GM23338 (cell line): Measurements from ENCODE around the gene UBE2Z. TPM values are rescaled to one million over a fixed set of nuclear protein-coding genes. Genes with fewer than 3 reads are reported as not detected.

Experiments used
- ATAC-seq: fragments of 200-7000 bp; cut with Tn5 transposase; 3 replicates; pipeline ENCODE4 v1.9.1; 2020
- DNase-seq: peaks from one replicate; pipeline ENCODE4 v3.0.0-alpha.2; 2015; ENCODE audit warnings: low spot score
- H2AFZ ChIP-seq: fragments of 200-600 bp; sonication (generic); 2 replicates; pipeline ENCODE4 v1.8.0; 2016; ENCODE audit warnings: antibody characterized with exemption, mild to moderate bottlenecking, moderate library complexity
- H3F3A ChIP-seq: fragments of 200-600 bp; sonication (generic); replicated peaks from 2 replicates; pipeline ENCODE4 v1.8.0; 2017; ENCODE audit warnings: antibody characterized with exemption, mixed run types, low read depth
- H3K27ac ChIP-seq: fragments of 200-600 bp; sonication (generic); 2 replicates; pipeline ENCODE4 v1.6.1; 2016; ENCODE audit warnings: low read depth
- H3K27me3 ChIP-seq: fragments of 200-600 bp; sonication (generic); 2 replicates; pipeline ENCODE4 v1.8.0; 2016; ENCODE audit warnings: mild to moderate bottlenecking, mixed run types, moderate library complexity; ENCODE audit not compliant: insufficient read depth
- H3K36me3 ChIP-seq: fragments of 200-600 bp; sonication (generic); 2 replicates; pipeline ENCODE4 v1.8.0; 2016; ENCODE audit warnings: mild to moderate bottlenecking; ENCODE audit not compliant: insufficient read depth
- H3K4me1 ChIP-seq: fragments of 200-600 bp; sonication (generic); 2 replicates; pipeline ENCODE4 v1.8.0; 2016; ENCODE audit warnings: mild to moderate bottlenecking, moderate library complexity; ENCODE audit not compliant: insufficient read depth
- H3K4me2 ChIP-seq: fragments of 200-600 bp; sonication (generic); 2 replicates; pipeline ENCODE4 v1.7.1; 2017; ENCODE audit warnings: mixed run types
- H3K4me3 ChIP-seq: fragments of 200-600 bp; sonication (generic); 2 replicates; pipeline ENCODE4 v1.6.1; 2016; ENCODE audit warnings: mixed run types
- H3K79me2 ChIP-seq: fragments of 200-600 bp; sonication (generic); replicated peaks from 2 replicates; pipeline ENCODE4 v1.8.0; 2017; ENCODE audit warnings: mild to moderate bottlenecking; ENCODE audit not compliant: insufficient read depth
- H3K9me2 ChIP-seq: fragments of 200-600 bp; sonication (generic); 2 replicates; pipeline ENCODE4 v1.8.0; 2017; ENCODE audit not compliant: insufficient read depth
- H4K20me1 ChIP-seq: fragments of 200-600 bp; sonication (generic); replicated peaks from 2 replicates; pipeline ENCODE4 v1.8.0; 2017; ENCODE audit warnings: mild to moderate bottlenecking; ENCODE audit not compliant: insufficient read depth
- H3K27ac Mint-ChIP-seq: 2 replicates; pipeline ENCODE4 v1.8.0; 2020; ENCODE audit warnings: inconsistent platforms, mild to moderate bottlenecking, moderate library complexity, mixed read lengths
- H3K27me3 Mint-ChIP-seq: 3 replicates; pipeline ENCODE4 v1.8.0; 2022; ENCODE audit warnings: low read depth, mild to moderate bottlenecking, moderate library complexity, mixed read lengths, inconsistent platforms; ENCODE audit not compliant: insufficient read depth, poor library complexity
- H3K36me3 Mint-ChIP-seq: 3 replicates; pipeline ENCODE4 v1.8.0; 2021; ENCODE audit warnings: low read depth, mild to moderate bottlenecking, inconsistent platforms, moderate library complexity, mixed read lengths
- H3K4me1 Mint-ChIP-seq: 3 replicates; pipeline ENCODE4 v1.8.0; 2020; ENCODE audit warnings: mild to moderate bottlenecking, inconsistent platforms, mixed read lengths
- H3K4me3 Mint-ChIP-seq: 3 replicates; pipeline ENCODE4 v1.8.0; 2021; ENCODE audit warnings: moderate library complexity, mild to moderate bottlenecking, inconsistent platforms, mixed read lengths
- H3K9me3 Mint-ChIP-seq: 3 replicates; pipeline ENCODE4 v1.8.0; 2020; ENCODE audit warnings: moderate library complexity, mild to moderate bottlenecking, inconsistent platforms, mixed read lengths
- CREB1 ChIP-seq: fragments of 250-450 bp; sonication (Bioruptor Pico); IDR thresholded peaks from 2 replicates; pipeline ENCODE4 v1.5.0; 2020; ENCODE audit warnings: low read depth, mild to moderate bottlenecking, moderate library complexity
- CTCF ChIP-seq, 2 experiments: fragments of 200-600 bp in 1 of 2; sonication (generic) in 1 of 2; conservative IDR thresholded peaks; 2 replicates each; pipeline versions ENCODE4 v1.5.1 to v1.6.1; 2016 to 2017; ENCODE audit warnings: antibody characterized with exemption in 2 of 2, low read depth in 2 of 2, mild to moderate bottlenecking in 2 of 2, moderate library complexity in 1 of 2
- ETS1 ChIP-seq: IDR thresholded peaks from 2 replicates; pipeline ENCODE4 v1.6.1; 2016; ENCODE audit warnings: antibody characterized with exemption
- EZH2 ChIP-seq: fragments of 200-600 bp; sonication (generic); IDR thresholded peaks from one replicate; pipeline ENCODE4 v1.8.0; 2017; ENCODE audit warnings: antibody characterized with exemption, mild to moderate bottlenecking, low read depth; ENCODE audit not compliant: unreplicated experiment
- EZH2phosphoT487 ChIP-seq: fragments of 200-600 bp; sonication (generic); IDR thresholded peaks from one replicate; pipeline ENCODE4 v1.8.1; 2018; ENCODE audit warnings: antibody characterized with exemption; ENCODE audit not compliant: unreplicated experiment
- JUNB ChIP-seq: IDR thresholded peaks from one replicate; pipeline ENCODE4 v1.6.1; 2016; ENCODE audit warnings: antibody characterized with exemption; ENCODE audit not compliant: unreplicated experiment
- NANOG ChIP-seq: IDR thresholded peaks from 2 replicates; pipeline ENCODE4 v1.6.1; 2016; ENCODE audit warnings: antibody characterized with exemption, borderline replicate concordance
- POLR2AphosphoS5 ChIP-seq: IDR thresholded peaks from 2 replicates; pipeline ENCODE4 v1.6.1; 2016; ENCODE audit warnings: antibody characterized with exemption, low read depth
- REST ChIP-seq: IDR thresholded peaks from one replicate; pipeline ENCODE4 v1.6.1; 2018; ENCODE audit warnings: antibody characterized with exemption; ENCODE audit not compliant: unreplicated experiment
- STAT1 ChIP-seq: IDR thresholded peaks from one replicate; pipeline ENCODE4 v1.6.1; 2016; ENCODE audit warnings: antibody characterized with exemption; ENCODE audit not compliant: unreplicated experiment
- ZNF114 ChIP-seq: fragments of 250-450 bp; sonication (Bioruptor Pico); IDR thresholded peaks from 2 replicates; pipeline ENCODE4 v1.5.0; 2020; ENCODE audit warnings: mild to moderate bottlenecking, moderate library complexity
- ZNF331 ChIP-seq: fragments of 250-450 bp; sonication (Bioruptor Pico); IDR thresholded peaks from 2 replicates; pipeline ENCODE4 v1.5.0; 2020; ENCODE audit warnings: low read depth, mild to moderate bottlenecking, moderate library complexity
- ZNF462 ChIP-seq: fragments of 250-450 bp; sonication (Bioruptor Pico); IDR thresholded peaks from 2 replicates; pipeline ENCODE4 v1.5.0; 2020; ENCODE audit warnings: mild to moderate bottlenecking, moderate library complexity
- polyA plus RNA-seq: library from polyadenylated mRNA; unstranded; fragments of >200 nt; fragmentation: Nextera tagmentation; extraction: Ambion mirVana; gene quantifications from 2 replicates; pipeline ENCODE4 v1.2.1, GENCODE V29; 2016
- total RNA-seq: library from RNA; depleted of rRNA; stranded (reverse); fragments of >200 nt; shearing (Covaris generic); gene quantifications from 2 replicates; pipeline ENCODE4 v1.2.3, GENCODE V29; 2014

UBE2Z gene
- total and polyA plus RNA-seq, 2 experiments from 2014 or later: 34.1 to 78.5 TPM

- H3K27ac ChIP-seq: no peak overlapping the region; the same call in 1 of the 2 replicates
- no peak for TF ChIP-seq POLR2AphosphoS5
- TF ChIP-seq EZH2phosphoT487: no peak
- TF ChIP-seq CREB1 (CRISPR knock-in tag): no peak
- TF ChIP-seq ZNF331: no peak
- no peak for TF ChIP-seq ZNF114
- TF ChIP-seq EZH2: no peak
- no peak for TF ChIP-seq ETS1
- no peak for TF ChIP-seq ZNF462 (CRISPR knock-in tag)
- TF ChIP-seq NANOG: no peak
- TF ChIP-seq CTCF (conservative IDR thresholded peaks at IDR 0.05; ENCODE audit: low read depth in 2 of 2): no peak
- TF ChIP-seq JUNB: no peak
- TF ChIP-seq REST: no peak
- no peak for TF ChIP-seq STAT1
- DNase-seq (no peak), ATAC-seq (no peak)
- H3K9me2 ChIP-seq: no peaks in the 10 kb centered on the region
- H3K9me3 Mint-ChIP-seq: no peaks in the 10 kb centered on the region
- no peaks in the 10 kb centered on the region; the same call in none of the 2 replicates for H3K36me3 ChIP-seq
- peaks cover 31% of the 10 kb centered on the region for H3K36me3 Mint-ChIP-seq
- H3K4me1 Mint-ChIP-seq: peaks cover 9% of the 10 kb centered on the region
- H4K20me1 ChIP-seq: no peaks in the 10 kb centered on the region
- H3K4me3 ChIP-seq: peak overlapping the region; percentile 69
- H3K4me1 ChIP-seq: peaks cover 5% of the 10 kb centered on the region
- peaks cover 13% of the 10 kb centered on the region for H3K27me3 Mint-ChIP-seq
- peak overlapping the region; percentile 94 for H3K4me3 Mint-ChIP-seq
- peak overlapping the region; percentile 86 for H3K4me2 ChIP-seq
- peaks cover 6% of the 10 kb centered on the region; the same call in 1 of the 2 replicates for H3F3A ChIP-seq
- peak overlapping the region; percentile 96; the same call in 1 of the 2 replicates for H3K27ac Mint-ChIP-seq
- H3K27me3 ChIP-seq: no peaks in the 10 kb centered on the region
- no peak overlapping the region; the same call in 1 of the 2 replicates for H2AFZ ChIP-seq
- peaks cover 18% of the 10 kb centered on the region for H3K79me2 ChIP-seq
Measured at GRCh38 chr17:48893646-48894508, 14.3 kb upstream of the UBE2Z start.
